Central memory CD4-positive, alpha-beta T cell (primary cell): ENCODE measurements around the gene AIG1.
"Not testable (repeated sequence)": the region's sequence is repeated elsewhere in the genome, so short reads cannot be mapped to it uniquely, and the experiment has no call there.

Experiments used
- DNase-seq: peaks from one replicate; pipeline ENCODE4 v3.0.0; 2022

AIG1 gene

DNA sequence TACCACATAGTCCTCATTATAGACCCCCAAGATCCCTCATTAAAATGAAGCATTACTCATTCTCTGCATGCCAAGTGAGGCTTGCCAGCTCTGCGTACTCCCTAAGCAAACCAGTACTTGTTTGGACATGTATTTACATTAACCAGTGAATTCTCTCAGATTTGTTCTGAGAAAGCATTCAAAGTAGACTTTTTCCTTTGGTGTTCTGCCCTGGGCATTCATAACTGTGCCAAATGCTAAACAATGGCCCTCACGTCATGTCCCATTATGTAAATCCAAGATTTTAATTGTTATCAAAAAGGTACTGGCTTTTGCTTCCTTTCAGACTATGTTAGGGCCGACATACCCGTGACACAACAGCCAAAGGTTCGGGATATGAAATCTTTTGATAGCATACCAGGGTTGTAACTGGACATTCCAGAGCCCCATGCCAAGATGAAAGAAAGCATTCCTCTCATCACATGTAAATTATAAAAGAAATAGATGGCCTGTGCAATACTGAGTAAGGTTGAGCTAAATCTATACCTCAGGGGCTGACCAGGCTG, 225.6 kb downstream of the AIG1 start:
- no peak for DNase-seq

DNA sequence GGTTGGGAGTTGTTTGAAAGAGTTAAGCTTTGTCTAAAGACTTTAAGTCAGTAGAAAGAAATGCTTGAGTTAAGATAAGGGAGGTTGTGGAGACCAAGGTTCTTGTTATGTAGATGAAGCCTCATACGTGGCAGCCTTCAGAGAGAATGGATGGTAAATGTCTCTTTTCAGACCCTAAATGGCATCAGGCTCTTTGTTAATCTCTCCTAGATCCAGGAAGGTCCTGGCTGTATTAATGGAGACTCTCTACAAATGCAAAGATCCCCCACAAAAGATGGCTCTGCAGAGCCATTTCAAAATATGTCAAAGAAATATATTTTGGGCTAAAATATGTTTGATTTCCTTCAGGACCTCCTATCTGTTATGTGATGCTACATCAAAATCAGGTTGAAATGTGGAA, 228.2 kb downstream of the AIG1 start:
- DNase-seq: no peak

DNA sequence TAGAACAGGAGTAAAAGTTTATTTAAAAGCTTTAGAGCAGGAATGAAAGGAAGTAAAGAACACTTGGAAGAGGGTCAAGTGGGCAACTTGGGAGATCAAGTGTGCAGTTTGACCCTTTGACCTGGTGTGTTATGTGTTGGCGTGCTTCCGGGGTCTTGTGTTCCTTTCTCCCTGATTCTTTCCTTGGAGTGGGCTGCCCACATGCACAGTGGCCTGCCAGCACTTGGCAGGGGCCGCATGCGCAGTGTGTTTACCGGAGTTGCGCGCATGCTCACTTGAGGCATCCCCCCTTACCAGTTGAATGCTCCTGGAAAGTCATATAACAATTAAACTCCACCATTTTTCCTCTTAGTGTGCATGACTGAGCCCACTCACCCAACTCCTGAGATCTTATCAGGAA, 229.5 kb downstream of the AIG1 start:
- DNase-seq: no peak

GRCh38 chr6:143293523-143293922, 232.8 kb downstream of the AIG1 start:
- no peak for DNase-seq

- no peak for DNase-seq
Measured at GRCh38 chr6:143294265-143294860, 233.7 kb downstream of the AIG1 start.

DNA sequence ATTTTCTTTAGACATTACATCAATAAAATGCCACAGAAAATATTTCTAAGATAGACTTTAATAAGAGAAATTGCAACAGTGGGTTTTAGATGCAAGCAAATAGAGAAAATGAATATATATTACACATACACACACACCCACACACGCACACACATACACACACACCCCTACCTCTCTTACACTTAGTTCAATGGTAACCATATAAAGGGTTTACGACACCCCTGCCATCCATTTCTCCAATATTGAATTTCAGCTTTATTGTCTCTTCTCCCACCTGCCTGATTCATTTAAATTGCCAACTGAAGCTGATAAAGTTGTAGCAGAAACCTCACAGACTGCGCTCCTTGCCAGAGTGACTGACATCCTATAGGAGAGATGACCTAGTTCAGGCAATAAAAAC, 235.2 kb downstream of the AIG1 start:
- DNase-seq: no peak

DNA sequence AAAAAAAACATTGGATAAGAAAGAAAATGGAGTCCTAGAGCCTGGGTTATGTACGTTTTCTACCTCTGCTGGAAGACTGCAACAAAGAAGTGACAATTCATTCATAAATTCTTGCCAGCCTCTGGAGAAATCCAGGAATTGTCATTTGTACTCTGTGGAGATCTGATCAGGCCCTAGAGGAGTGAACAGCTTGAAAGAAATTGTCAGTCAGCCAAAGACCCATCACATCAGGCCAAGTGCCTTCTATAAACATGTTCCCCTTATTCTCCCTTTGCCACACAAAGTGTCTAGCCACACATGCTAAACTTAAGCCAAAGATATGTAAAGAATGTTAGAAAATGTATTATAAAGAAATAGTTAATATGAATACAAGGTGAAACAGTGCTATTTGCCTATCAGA, 237.4 kb downstream of the AIG1 start:
- no peak for DNase-seq

- DNase-seq: no peak
Measured at GRCh38 chr6:143299253-143300166, 238.8 kb downstream of the AIG1 start.

DNA sequence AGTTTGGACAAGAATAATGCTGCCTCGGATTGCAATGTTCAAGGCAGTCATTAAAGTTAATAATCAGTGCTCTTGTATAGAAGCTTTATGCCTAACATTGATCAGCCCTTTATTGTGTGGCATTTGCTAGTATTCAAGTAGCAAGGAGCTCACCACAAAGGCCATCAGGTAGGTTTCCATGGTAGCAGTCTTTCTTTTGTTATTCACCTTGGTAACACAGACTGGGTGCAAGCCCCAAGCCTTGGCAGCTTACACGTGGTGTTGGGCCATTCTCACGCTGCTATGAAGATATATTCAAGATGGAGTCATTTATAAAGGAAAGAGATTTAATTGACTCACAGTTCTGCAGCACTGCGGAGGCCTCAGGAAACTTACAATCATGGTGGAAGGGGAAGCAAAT, 240.5 kb downstream of the AIG1 start:
- DNase-seq: no peak

DNA sequence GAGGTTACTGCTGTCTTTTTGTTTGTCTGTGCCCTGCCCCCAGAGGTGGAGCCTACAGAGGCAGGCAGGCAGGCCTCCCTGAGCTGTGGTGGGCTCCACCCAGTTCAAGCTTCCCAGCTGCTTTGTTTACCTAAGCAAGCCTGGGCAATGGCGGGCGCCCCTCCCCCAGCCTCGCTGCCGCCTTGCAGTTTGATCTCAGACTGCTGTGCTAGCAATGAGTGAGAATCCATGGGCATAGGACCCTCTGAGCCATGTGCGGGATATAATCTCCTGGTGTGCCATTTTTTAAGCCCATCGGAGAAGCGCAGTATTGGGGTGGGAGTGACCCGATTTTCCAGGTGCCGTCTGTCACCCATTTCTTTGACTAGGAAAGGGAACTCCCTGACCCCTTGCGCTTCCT, 247.1 kb downstream of the AIG1 start:
- not testable (repeated sequence) for DNase-seq

- no peak for DNase-seq
Measured at GRCh38 chr6:143313163-143313562, 252.5 kb downstream of the AIG1 start.

GRCh38 chr6:143321491-143322086, 260.9 kb downstream of the AIG1 start:
- no peak for DNase-seq

GRCh38 chr6:143322386-143322785, 261.7 kb downstream of the AIG1 start:
- DNase-seq: no peak

GRCh38 chr6:143323729-143324470, 263.2 kb downstream of the AIG1 start:
- DNase-seq: no peak

DNA sequence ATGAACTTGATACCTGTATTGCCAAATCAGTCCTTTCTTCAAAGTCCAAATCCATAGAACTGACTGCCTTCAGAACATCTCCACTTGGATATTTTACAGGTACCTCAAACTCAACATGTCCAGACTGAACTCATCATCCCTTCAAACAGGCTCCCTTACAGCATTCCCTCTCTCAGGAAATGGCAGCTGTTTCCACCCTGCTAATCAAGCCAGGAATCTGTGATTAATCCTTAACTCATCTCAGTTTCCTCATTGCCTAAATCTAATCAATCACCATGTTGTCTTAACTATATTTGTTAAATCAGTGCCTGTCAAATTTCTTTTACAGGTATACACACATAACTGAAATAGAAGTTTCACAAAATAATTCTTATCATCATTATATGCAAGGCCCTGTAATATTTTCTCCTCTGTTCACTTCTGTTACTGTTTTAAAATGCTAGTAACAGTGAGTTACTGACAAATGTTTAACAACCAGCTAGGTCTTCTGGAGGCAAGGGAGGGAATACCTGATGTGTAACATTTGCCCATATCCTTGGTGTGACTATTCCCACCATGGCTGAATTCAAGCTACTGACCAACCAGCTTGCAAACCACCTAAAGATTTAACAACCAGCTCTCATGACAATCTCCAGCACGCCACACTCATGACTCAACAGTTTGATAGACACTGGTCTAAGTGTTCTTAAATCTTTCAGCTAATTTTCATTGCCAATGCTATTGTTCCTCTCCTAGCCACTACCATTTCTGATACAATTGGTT, 264.9 kb downstream of the AIG1 start:
- no peak for DNase-seq

- DNase-seq: no peak
Measured at GRCh38 chr6:143328876-143329275, 268.2 kb downstream of the AIG1 start.

GRCh38 chr6:143329323-143329722, 268.6 kb downstream of the AIG1 start:
- DNase-seq: no peak

DNA sequence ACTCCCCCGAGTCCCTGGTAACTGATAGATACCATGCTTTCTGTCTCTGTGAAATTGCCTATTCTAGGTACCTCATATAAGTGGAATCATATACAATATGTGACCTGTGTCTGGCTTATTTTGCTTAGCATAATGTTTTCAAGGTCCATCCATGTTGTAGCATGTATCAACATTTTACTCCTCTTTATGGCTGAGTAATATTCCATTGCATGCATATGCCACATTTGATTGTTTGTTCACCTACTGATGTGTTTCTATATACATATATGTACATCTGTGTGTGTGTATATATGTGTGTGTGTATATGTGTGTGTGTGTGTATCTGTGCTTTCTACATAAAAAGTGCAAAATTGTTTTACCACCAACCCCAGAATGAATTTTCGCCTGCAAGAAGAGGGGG, 270.7 kb downstream of the AIG1 start:
- DNase-seq: no peak

- DNase-seq: no peak
Measured at GRCh38 chr6:143332153-143332845, 271.6 kb downstream of the AIG1 start.

DNA sequence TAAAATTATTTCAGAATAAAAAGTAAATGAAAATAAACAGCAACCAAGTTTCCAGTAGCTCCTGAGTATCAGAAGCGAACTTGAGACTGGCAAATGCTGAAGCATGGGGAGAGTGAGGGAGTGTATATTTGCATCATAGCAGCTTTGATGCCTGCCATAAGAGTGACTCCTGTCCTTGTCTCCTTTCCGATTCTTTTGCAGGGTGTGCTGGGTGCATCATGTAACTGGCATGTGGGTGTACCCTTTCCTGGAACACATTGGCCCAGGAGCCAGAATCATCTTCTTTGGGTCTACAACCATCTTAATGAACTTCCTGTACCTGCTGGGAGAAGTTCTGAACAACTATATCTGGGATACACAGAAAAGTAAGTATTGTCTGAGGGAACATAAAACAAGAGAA, 272.4 kb downstream of the AIG1 start:
- DNase-seq: no peak

DNA sequence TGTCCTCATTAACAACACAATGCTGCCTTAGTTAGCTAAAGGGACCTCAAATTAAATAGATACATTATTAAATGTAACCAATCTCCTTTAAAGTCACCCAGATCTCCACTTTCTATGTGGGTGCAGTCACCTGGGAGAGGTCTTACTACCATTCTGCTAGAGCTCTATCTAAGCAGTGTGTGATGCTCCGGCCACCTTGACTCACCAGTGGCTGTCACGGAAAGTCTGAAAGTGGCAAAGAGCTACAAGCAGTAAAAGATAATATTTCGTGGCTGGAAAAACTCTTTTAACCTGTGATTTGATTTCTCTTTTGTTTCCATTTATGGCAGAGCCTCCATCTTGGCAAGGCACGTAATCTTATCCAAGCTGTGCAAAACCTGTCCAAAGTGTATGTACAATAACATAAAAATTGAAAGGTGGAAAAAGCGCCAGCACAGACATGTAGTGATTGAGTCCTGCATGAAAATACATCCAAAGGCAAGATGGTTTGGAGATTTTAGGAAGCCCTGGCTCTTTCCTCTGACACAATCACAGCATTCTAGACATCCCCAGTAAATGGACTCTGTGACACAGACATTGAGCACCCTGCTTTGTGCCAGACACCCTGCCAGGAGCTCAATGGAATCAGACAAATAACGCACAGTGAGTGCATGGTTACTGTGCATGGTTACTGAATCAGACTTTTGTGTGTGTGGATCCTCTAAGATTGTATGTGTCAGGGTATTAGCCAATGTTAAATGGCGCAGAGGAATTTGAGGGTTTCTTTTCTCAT, 273.2 kb downstream of the AIG1 start:
- no peak for DNase-seq
